Activated naive CD8-positive, alpha-beta T cell (primary cell): ENCODE results near the gene FBLIM1.

Experiments
- H3K27ac Mint-ChIP-seq: one replicate; pipeline ENCODE4 v1.8.0; 2021; ENCODE audit warnings: mixed read lengths
- H3K27me3 Mint-ChIP-seq: one replicate; pipeline ENCODE4 v1.8.0; 2021; ENCODE audit warnings: mixed read lengths
- H3K36me3 Mint-ChIP-seq: one replicate; pipeline ENCODE4 v1.8.0; 2021; ENCODE audit warnings: mixed read lengths
- H3K4me1 Mint-ChIP-seq: one replicate; pipeline ENCODE4 v1.8.0; 2021; ENCODE audit warnings: low read depth, mixed read lengths
- H3K4me3 Mint-ChIP-seq: one replicate; pipeline ENCODE4 v1.8.0; 2021; ENCODE audit warnings: mild to moderate bottlenecking, mixed read lengths
- H3K9me3 Mint-ChIP-seq: one replicate; pipeline ENCODE4 v1.8.0; 2021; ENCODE audit warnings: low read depth, mixed read lengths

Gene FBLIM1

GRCh38 chr1:15764269-15764764 lies 5.7 kb downstream of the FBLIM1 start:
- H3K36me3 Mint-ChIP-seq, result no peaks in the 10 kb centered on the region
- no peaks in the 10 kb centered on the region for H3K9me3 Mint-ChIP-seq
- no peak overlapping the region for H3K27ac Mint-ChIP-seq
- H3K27me3 Mint-ChIP-seq, result peaks cover 11% of the 10 kb centered on the region
- H3K4me3 Mint-ChIP-seq, result no peak overlapping the region
- H3K4me1 Mint-ChIP-seq, result no peaks in the 10 kb centered on the region

GRCh38 chr1:15764890-15765289 lies 6.3 kb downstream of the FBLIM1 start:
- Mint-ChIP-seq H3K27ac (no peak overlapping the region), H3K4me3 (no peak overlapping the region), H3K9me3 (no peaks in the 10 kb centered on the region), H3K36me3 (no peaks in the 10 kb centered on the region), H3K27me3 (peaks cover 8% of the 10 kb centered on the region), H3K4me1 (no peaks in the 10 kb centered on the region)

- H3K36me3 Mint-ChIP-seq, result no peaks in the 10 kb centered on the region
- peaks cover 8% of the 10 kb centered on the region for H3K27me3 Mint-ChIP-seq
- no peaks in the 10 kb centered on the region for H3K4me1 Mint-ChIP-seq
- H3K4me3 Mint-ChIP-seq, result no peak overlapping the region
- no peaks in the 10 kb centered on the region for H3K9me3 Mint-ChIP-seq
- H3K27ac Mint-ChIP-seq, result no peak overlapping the region
Measured at GRCh38 chr1:15765495-15766194, 7.0 kb downstream of the FBLIM1 start.

- Mint-ChIP-seq H3K4me3 (no peak overlapping the region), H3K9me3 (no peaks in the 10 kb centered on the region), H3K27me3 (peaks cover 5% of the 10 kb centered on the region), H3K27ac (no peak overlapping the region), H3K36me3 (no peaks in the 10 kb centered on the region), H3K4me1 (no peaks in the 10 kb centered on the region)
Measured at GRCh38 chr1:15767941-15768340, 9.3 kb downstream of the FBLIM1 start.

- H3K4me3 Mint-ChIP-seq, result no peak overlapping the region
- no peaks in the 10 kb centered on the region for H3K4me1 Mint-ChIP-seq
- peaks cover 5% of the 10 kb centered on the region for H3K27me3 Mint-ChIP-seq
- no peaks in the 10 kb centered on the region for H3K36me3 Mint-ChIP-seq
- no peak overlapping the region for H3K27ac Mint-ChIP-seq
- H3K9me3 Mint-ChIP-seq, result no peaks in the 10 kb centered on the region
Measured at GRCh38 chr1:15768388-15768787, 9.8 kb downstream of the FBLIM1 start.

- Mint-ChIP-seq H3K4me1 (no peaks in the 10 kb centered on the region), H3K36me3 (no peaks in the 10 kb centered on the region), H3K9me3 (no peaks in the 10 kb centered on the region), H3K27me3 (peaks cover 5% of the 10 kb centered on the region), H3K27ac (no peak overlapping the region), H3K4me3 (no peak overlapping the region)
Measured at GRCh38 chr1:15770313-15770962, 11.8 kb downstream of the FBLIM1 start.

- Mint-ChIP-seq H3K9me3 (no peaks in the 10 kb centered on the region), H3K36me3 (no peaks in the 10 kb centered on the region), H3K4me3 (no peak overlapping the region), H3K27ac (no peak overlapping the region), H3K27me3 (peaks cover 5% of the 10 kb centered on the region), H3K4me1 (no peaks in the 10 kb centered on the region)
Measured at GRCh38 chr1:15771836-15772515, 13.4 kb downstream of the FBLIM1 start.

GRCh38 chr1:15775706-15776105 lies 17.1 kb downstream of the FBLIM1 start:
- H3K27ac Mint-ChIP-seq, result no peak overlapping the region
- H3K9me3 Mint-ChIP-seq, result no peaks in the 10 kb centered on the region
- no peaks in the 10 kb centered on the region for H3K36me3 Mint-ChIP-seq
- no peak overlapping the region for H3K4me3 Mint-ChIP-seq
- peaks cover 2% of the 10 kb centered on the region for H3K27me3 Mint-ChIP-seq
- no peaks in the 10 kb centered on the region for H3K4me1 Mint-ChIP-seq

GRCh38 chr1:15777909-15778707 lies 19.5 kb downstream of the FBLIM1 start:
- Mint-ChIP-seq H3K4me3 (no peak overlapping the region), H3K4me1 (no peaks in the 10 kb centered on the region), H3K36me3 (no peaks in the 10 kb centered on the region), H3K9me3 (no peaks in the 10 kb centered on the region), H3K27me3 (no peaks in the 10 kb centered on the region), H3K27ac (no peak overlapping the region)

- H3K9me3 Mint-ChIP-seq, result no peaks in the 10 kb centered on the region
- no peak overlapping the region for H3K27ac Mint-ChIP-seq
- H3K36me3 Mint-ChIP-seq, result no peaks in the 10 kb centered on the region
- H3K27me3 Mint-ChIP-seq, result peaks cover 6% of the 10 kb centered on the region
- H3K4me1 Mint-ChIP-seq, result no peaks in the 10 kb centered on the region
- H3K4me3 Mint-ChIP-seq, result no peak overlapping the region
Measured at GRCh38 chr1:15785683-15786082, 27.1 kb downstream of the FBLIM1 start.

- no peak overlapping the region for H3K27ac Mint-ChIP-seq
- H3K36me3 Mint-ChIP-seq, result no peaks in the 10 kb centered on the region
- H3K9me3 Mint-ChIP-seq, result no peaks in the 10 kb centered on the region
- H3K4me1 Mint-ChIP-seq, result no peaks in the 10 kb centered on the region
- H3K27me3 Mint-ChIP-seq, result peaks cover 8% of the 10 kb centered on the region
- H3K4me3 Mint-ChIP-seq, result no peak overlapping the region
Measured at GRCh38 chr1:15786581-15786980, 28.0 kb downstream of the FBLIM1 start.

- Mint-ChIP-seq H3K27ac (no peak overlapping the region), H3K36me3 (no peaks in the 10 kb centered on the region), H3K4me1 (peaks cover 2% of the 10 kb centered on the region), H3K9me3 (no peaks in the 10 kb centered on the region), H3K27me3 (peaks cover 8% of the 10 kb centered on the region), H3K4me3 (no peak overlapping the region)
Measured at GRCh38 chr1:15788624-15789301, 30.2 kb downstream of the FBLIM1 start.

- H3K4me1 Mint-ChIP-seq, result peaks cover 2% of the 10 kb centered on the region
- H3K4me3 Mint-ChIP-seq, result no peak overlapping the region
- H3K27ac Mint-ChIP-seq, result no peak overlapping the region
- H3K36me3 Mint-ChIP-seq, result no peaks in the 10 kb centered on the region
- H3K9me3 Mint-ChIP-seq, result no peaks in the 10 kb centered on the region
- H3K27me3 Mint-ChIP-seq, result no peaks in the 10 kb centered on the region
Measured at GRCh38 chr1:15796086-15796462, 37.5 kb downstream of the FBLIM1 start.

- Mint-ChIP-seq H3K9me3 (no peaks in the 10 kb centered on the region), H3K36me3 (no peaks in the 10 kb centered on the region), H3K4me1 (no peaks in the 10 kb centered on the region), H3K27ac (no peak overlapping the region), H3K27me3 (no peaks in the 10 kb centered on the region), H3K4me3 (no peak overlapping the region)
Measured at GRCh38 chr1:15797614-15798390, 39.2 kb downstream of the FBLIM1 start.
